Ramos (cell line): ENCODE results near the gene TSPEAR.
"Not testable (repeated sequence)": the region's sequence is repeated elsewhere in the genome, so short reads cannot be mapped to it uniquely, and the experiment has no call there.

Experiments
- in situ Hi-C: fragments of 300-500 bp; cut with MboI; formaldehyde crosslinking; loops from one replicate; pipeline ENCODE4 v1.14.3; 2022; ENCODE audit warnings: low sequenced_read_pairs; ENCODE audit not compliant: unreplicated experiment

The TSPEAR gene

GRCh38 chr21:44514746-44515358 lies 196.5 kb downstream of the TSPEAR start:
- in situ Hi-C loops, result no loop called here

GRCh38 chr21:44514218-44514520 lies 197.2 kb downstream of the TSPEAR start:
- in situ Hi-C loops, result no loop called here

- in situ Hi-C loops, result no loop called here
Observed at GRCh38 chr21:44513389-44514217, 197.8 kb downstream of the TSPEAR start.

- in situ Hi-C loops, result no loop called here
Observed at GRCh38 chr21:44512496-44513388, 198.6 kb downstream of the TSPEAR start.

GRCh38 chr21:44511938-44512275 lies 199.5 kb downstream of the TSPEAR start:
- in situ Hi-C loops, result no loop called here

- in situ Hi-C loops, result no loop called here
Observed at GRCh38 chr21:44511219-44511937, 200.0 kb downstream of the TSPEAR start.

GRCh38 chr21:44510508-44511218 lies 200.7 kb downstream of the TSPEAR start:
- in situ Hi-C loops, result no loop called here

- in situ Hi-C loops, result no loop called here
Observed at GRCh38 chr21:44510109-44510507, 201.3 kb downstream of the TSPEAR start.

GRCh38 chr21:44509539-44509938 lies 201.8 kb downstream of the TSPEAR start:
- in situ Hi-C loops, result no loop called here

- in situ Hi-C loops, result no loop called here
Observed at GRCh38 chr21:44508711-44509445, 202.5 kb downstream of the TSPEAR start.

GRCh38 chr21:44508426-44508710 lies 203.0 kb downstream of the TSPEAR start:
- in situ Hi-C loops, result no loop called here

GRCh38 chr21:44507673-44508425 lies 203.5 kb downstream of the TSPEAR start:
- in situ Hi-C loops, result no loop called here

GRCh38 chr21:44506279-44507255 lies 204.8 kb downstream of the TSPEAR start:
- in situ Hi-C loops, result no loop called here

GRCh38 chr21:44505673-44506278 lies 205.6 kb downstream of the TSPEAR start:
- in situ Hi-C loops, result no loop called here

- in situ Hi-C loops, result no loop called here
Observed at GRCh38 chr21:44503901-44504399, 207.4 kb downstream of the TSPEAR start.

GRCh38 chr21:44503006-44503889 lies 208.1 kb downstream of the TSPEAR start:
- in situ Hi-C loops, result not testable (repeated sequence)
